GM19468 (cell line): ENCODE measurements around the gene CDH13.

Experiments
- ATAC-seq: cut with Tn5 transposase; IDR thresholded peaks from one replicate; pipeline ENCODE4 v1.9.1; 2021; ENCODE audit warnings: mild to moderate bottlenecking, moderate library complexity, moderate number of reproducible peaks; ENCODE audit not compliant: unreplicated experiment; ENCODE audit errors: extremely low read depth

The CDH13 gene

GRCh38 chr16:82829301-82829700 lies 202.5 kb downstream of the CDH13 start:
- ATAC-seq = no peak

- ATAC-seq = no peak
These were observed 204.2 kb downstream of the CDH13 start for GRCh38 chr16:82830944-82831343.

GRCh38 chr16:82832821-82833220 lies 206.1 kb downstream of the CDH13 start:
- ATAC-seq = no peak

GRCh38 chr16:82833378-82833993 lies 206.7 kb downstream of the CDH13 start:
- ATAC-seq = no peak

GRCh38 chr16:82834151-82834815 lies 207.5 kb downstream of the CDH13 start:
- no peak for ATAC-seq

GRCh38 chr16:82835487-82836155 lies 208.9 kb downstream of the CDH13 start:
- ATAC-seq = no peak

- ATAC-seq = no peak
These were observed 214.3 kb downstream of the CDH13 start for GRCh38 chr16:82841108-82841507.

GRCh38 chr16:82843606-82844271 lies 217.0 kb downstream of the CDH13 start:
- ATAC-seq = no peak

- ATAC-seq = no peak
These were observed 218.3 kb downstream of the CDH13 start for GRCh38 chr16:82845116-82845515.

GRCh38 chr16:82846806-82847205 lies 220.0 kb downstream of the CDH13 start:
- no peak for ATAC-seq

GRCh38 chr16:82848013-82848412 lies 221.2 kb downstream of the CDH13 start:
- no peak for ATAC-seq

GRCh38 chr16:82852388-82853008 lies 225.7 kb downstream of the CDH13 start:
- ATAC-seq = no peak

GRCh38 chr16:82855471-82855870 lies 228.7 kb downstream of the CDH13 start:
- ATAC-seq = no peak

- ATAC-seq = no peak
These were observed 231.1 kb downstream of the CDH13 start for GRCh38 chr16:82857693-82858365.

- ATAC-seq = no peak
These were observed 232.9 kb downstream of the CDH13 start for GRCh38 chr16:82859662-82860061.

- no peak for ATAC-seq
These were observed 233.3 kb downstream of the CDH13 start for GRCh38 chr16:82860071-82860470.

GRCh38 chr16:82862057-82862456 lies 235.3 kb downstream of the CDH13 start:
- no peak for ATAC-seq

GRCh38 chr16:82864332-82865040 lies 237.7 kb downstream of the CDH13 start:
- ATAC-seq = no peak

- ATAC-seq = no peak
These were observed 238.6 kb downstream of the CDH13 start for GRCh38 chr16:82865412-82865811.
